Endodermal cell (in vitro differentiated cells): ENCODE results near the gene DDX56. TPM values are rescaled to one million over a fixed set of nuclear protein-coding genes. Genes with fewer than 3 reads are reported as not detected.

Experiments
- DNase-seq: peaks from one replicate; pipeline ENCODE4 v3.0.0-alpha.2; 2017
- H3K27ac ChIP-seq: 2 replicates; pipeline ENCODE4 v1.5.1; 2013; ENCODE audit warnings: mild to moderate bottlenecking, low read depth, low read length, moderate library complexity
- H3K27me3 ChIP-seq: 2 replicates; pipeline ENCODE4 v1.6.1; 2013; ENCODE audit warnings: mild to moderate bottlenecking, low read length, moderate library complexity; ENCODE audit not compliant: insufficient read depth, control insufficient read depth, poor library complexity, severe bottlenecking
- H3K36me3 ChIP-seq: 2 replicates; pipeline ENCODE4 v1.7.0; 2013; ENCODE audit warnings: mild to moderate bottlenecking, low read length, moderate library complexity; ENCODE audit not compliant: control insufficient read depth, insufficient read depth
- H3K4me1 ChIP-seq: one replicate; pipeline ENCODE4 v1.7.0; 2013; ENCODE audit warnings: low read length; ENCODE audit not compliant: control insufficient read depth, insufficient read depth
- H3K4me3 ChIP-seq: 2 replicates; pipeline ENCODE4 v1.5.1; 2013; ENCODE audit warnings: mild to moderate bottlenecking, low read length, moderate library complexity
- H3K9ac ChIP-seq: 2 replicates; pipeline ENCODE4 v1.6.1; 2013; ENCODE audit warnings: mild to moderate bottlenecking, low read length, moderate library complexity; ENCODE audit not compliant: poor library complexity, severe bottlenecking; ENCODE audit errors: extremely low read depth
- H3K9me3 ChIP-seq: 2 replicates; pipeline ENCODE4 v1.6.1; 2013; ENCODE audit warnings: mild to moderate bottlenecking, low read length, moderate library complexity; ENCODE audit not compliant: control insufficient read depth
- H3K27ac Mint-ChIP-seq: 2 replicates; pipeline ENCODE4 v1.8.0; 2020; ENCODE audit warnings: mixed read lengths
- H3K27me3 Mint-ChIP-seq: 2 replicates; pipeline ENCODE4 v1.8.0; 2021; ENCODE audit warnings: mild to moderate bottlenecking, mixed read lengths; ENCODE audit not compliant: insufficient read depth
- H3K36me3 Mint-ChIP-seq: 2 replicates; pipeline ENCODE4 v1.8.0; 2020; ENCODE audit warnings: low read depth, mixed read lengths
- H3K4me1 Mint-ChIP-seq: 2 replicates; pipeline ENCODE4 v1.8.0; 2020; ENCODE audit warnings: mixed read lengths
- H3K4me3 Mint-ChIP-seq: 2 replicates; pipeline ENCODE4 v1.8.0; 2020; ENCODE audit warnings: mild to moderate bottlenecking, moderate library complexity, mixed read lengths
- H3K9me3 Mint-ChIP-seq: 2 replicates; pipeline ENCODE4 v1.8.0; 2020; ENCODE audit warnings: mild to moderate bottlenecking, mixed read lengths
- WGBS, 2 experiments: methylation state at CpG; one replicate each; pipeline versions ENCODE4 v1.1.5 to v1.1.7; 2013; ENCODE audit warnings: missing lambda C conversion rate in 2 of 2, mixed read lengths in 1 of 2; ENCODE audit not compliant: insufficient coverage in 1 of 2, insufficient read length in 1 of 2; 5-methylcytosine and 5-hydroxymethylcytosine counted together
- total RNA-seq, 2 donors: library from RNA; stranded (reverse); fragmentation: NEBNext Ultra II Directional in 1 of 2; extraction: Animal tissue kit (Norgen Biotek cat#: 25700) in 1 of 2; gene quantifications; 2 replicates in 1 of 2; 3 replicates in 1 of 2; pipeline ENCODE4 v1.2.1, GENCODE V29; 2021
- TF ChIP-seq, protein P1 (sequence below): fragments of 200-600 bp; sonication (generic); conservative IDR thresholded peaks from 2 replicates; pipeline ENCODE4 v1.5.0; 2021; ENCODE audit warnings: antibody characterized with exemption, mild to moderate bottlenecking

Gene DDX56
- total RNA-seq, 2 donors from 2014 or later: 73.6 to 79.2 TPM

GRCh38 chr7:44561481-44561880 lies 12.2 kb downstream of the DDX56 start:
- no peaks in the 10 kb centered on the region for H3K27me3 ChIP-seq
- TF ChIP-seq, protein P1, sequence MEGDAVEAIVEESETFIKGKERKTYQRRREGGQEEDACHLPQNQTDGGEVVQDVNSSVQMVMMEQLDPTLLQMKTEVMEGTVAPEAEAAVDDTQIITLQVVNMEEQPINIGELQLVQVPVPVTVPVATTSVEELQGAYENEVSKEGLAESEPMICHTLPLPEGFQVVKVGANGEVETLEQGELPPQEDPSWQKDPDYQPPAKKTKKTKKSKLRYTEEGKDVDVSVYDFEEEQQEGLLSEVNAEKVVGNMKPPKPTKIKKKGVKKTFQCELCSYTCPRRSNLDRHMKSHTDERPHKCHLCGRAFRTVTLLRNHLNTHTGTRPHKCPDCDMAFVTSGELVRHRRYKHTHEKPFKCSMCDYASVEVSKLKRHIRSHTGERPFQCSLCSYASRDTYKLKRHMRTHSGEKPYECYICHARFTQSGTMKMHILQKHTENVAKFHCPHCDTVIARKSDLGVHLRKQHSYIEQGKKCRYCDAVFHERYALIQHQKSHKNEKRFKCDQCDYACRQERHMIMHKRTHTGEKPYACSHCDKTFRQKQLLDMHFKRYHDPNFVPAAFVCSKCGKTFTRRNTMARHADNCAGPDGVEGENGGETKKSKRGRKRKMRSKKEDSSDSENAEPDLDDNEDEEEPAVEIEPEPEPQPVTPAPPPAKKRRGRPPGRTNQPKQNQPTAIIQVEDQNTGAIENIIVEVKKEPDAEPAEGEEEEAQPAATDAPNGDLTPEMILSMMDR: no peak
- H3K4me3 ChIP-seq: no peak overlapping the region
- H3K27ac ChIP-seq: no peak overlapping the region
- DNase-seq: peak; percentile 38
- no peak overlapping the region for H3K27ac Mint-ChIP-seq
- H3K9me3 ChIP-seq: no peaks in the 10 kb centered on the region
- H3K9ac ChIP-seq: no peak overlapping the region
- H3K36me3 Mint-ChIP-seq: peaks cover 26% of the 10 kb centered on the region
- peaks cover 8% of the 10 kb centered on the region for H3K27me3 Mint-ChIP-seq
- H3K4me1 Mint-ChIP-seq: peaks cover 3% of the 10 kb centered on the region
- no peak overlapping the region for H3K4me3 Mint-ChIP-seq
- WGBS, 2 experiments: 91 to 97% methylated on average over 5 to 6 of the region's 6 CpGs
- peaks cover 26% of the 10 kb centered on the region for H3K36me3 ChIP-seq
- H3K9me3 Mint-ChIP-seq: peaks cover 4% of the 10 kb centered on the region
- peaks cover 2% of the 10 kb centered on the region for H3K4me1 ChIP-seq

DNA sequence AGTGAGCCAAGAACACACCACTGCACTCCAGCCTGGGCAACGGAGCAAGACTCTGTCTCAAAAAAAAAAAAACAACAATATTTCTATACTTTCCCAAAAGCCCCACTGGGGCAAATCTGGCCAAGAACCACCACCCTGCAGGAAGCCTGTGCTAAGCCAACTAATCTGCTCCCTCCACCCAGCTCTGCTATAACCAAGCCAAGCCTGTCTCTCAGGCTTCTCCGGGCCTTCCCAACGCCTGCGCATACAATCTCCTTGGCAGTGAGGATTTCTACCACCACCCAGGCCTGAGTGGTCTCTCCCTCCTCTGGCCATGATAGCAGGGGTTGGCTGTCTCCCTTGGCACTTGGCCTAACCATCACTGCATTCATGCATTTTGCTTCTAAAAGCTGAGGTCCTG lies 14.2 kb downstream of the DDX56 start:
- Mint-ChIP-seq H3K36me3 (peaks cover 13% of the 10 kb centered on the region), H3K27ac (no peak overlapping the region), H3K4me1 (peaks cover 3% of the 10 kb centered on the region), H3K9me3 (peaks cover 4% of the 10 kb centered on the region), H3K27me3 (peaks cover 8% of the 10 kb centered on the region), H3K4me3 (no peak overlapping the region)
- 90 to 95% methylated on average over 3 to 4 of the region's 4 CpGs for WGBS, 2 experiments
- no peak overlapping the region for H3K9ac ChIP-seq
- no peaks in the 10 kb centered on the region for H3K9me3 ChIP-seq
- no peaks in the 10 kb centered on the region for H3K27me3 ChIP-seq
- peak; percentile 36 for DNase-seq
- peaks cover 2% of the 10 kb centered on the region for H3K4me1 ChIP-seq
- peaks cover 13% of the 10 kb centered on the region for H3K36me3 ChIP-seq
- no peak overlapping the region for H3K27ac ChIP-seq
- no peak overlapping the region for H3K4me3 ChIP-seq
- TF ChIP-seq, protein P1: no peak

DNA sequence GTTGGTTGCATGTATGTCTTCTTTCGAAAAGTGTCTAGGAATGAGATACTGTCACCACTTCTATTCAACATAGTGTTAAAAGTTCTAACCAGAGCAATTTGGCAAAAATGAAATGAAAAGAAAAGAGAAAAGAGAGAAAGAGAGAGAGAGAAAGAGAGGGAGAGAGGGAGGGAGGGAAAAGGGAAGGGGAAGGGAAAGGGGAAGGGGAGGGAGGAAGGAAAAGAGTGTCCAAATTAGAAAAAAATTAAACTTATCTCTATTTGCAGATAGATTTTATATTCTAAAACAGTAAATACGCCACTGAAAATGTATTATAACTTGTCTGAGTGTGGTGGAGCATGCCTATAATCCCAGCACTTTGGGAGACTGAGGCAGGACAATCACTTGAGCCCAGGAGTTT lies 16.2 kb downstream of the DDX56 start:
- TF ChIP-seq, protein P1: no peak
- peaks cover 3% of the 10 kb centered on the region for H3K4me1 Mint-ChIP-seq
- H3K4me3 ChIP-seq: no peak overlapping the region
- no peaks in the 10 kb centered on the region for H3K36me3 Mint-ChIP-seq
- 100% methylated on average over 2 of the region's 2 CpGs; no CpG with 5 or more reads in 1 of the 2 experiments for WGBS, 2 experiments
- peaks cover 8% of the 10 kb centered on the region for H3K27me3 Mint-ChIP-seq
- no peak overlapping the region for H3K4me3 Mint-ChIP-seq
- H3K4me1 ChIP-seq: peaks cover 2% of the 10 kb centered on the region
- no peak overlapping the region for H3K27ac Mint-ChIP-seq
- H3K9me3 Mint-ChIP-seq: peaks cover 4% of the 10 kb centered on the region
- H3K36me3 ChIP-seq: no peaks in the 10 kb centered on the region
- no peak for DNase-seq
- no peak overlapping the region for H3K27ac ChIP-seq
- no peaks in the 10 kb centered on the region for H3K27me3 ChIP-seq
- no peak overlapping the region for H3K9ac ChIP-seq
- no peaks in the 10 kb centered on the region for H3K9me3 ChIP-seq
